K562 treated with DMSO at 1 percent for 12 hours (cell line): ENCODE data around the gene SPON2. TPM values are rescaled to one million over a fixed set of nuclear protein-coding genes. Genes with fewer than 3 reads are reported as not detected.

Experiments used
- total RNA-seq: library from RNA; unstranded; fragments of 300-600 nt; gene quantifications from 2 replicates; pipeline ENCODE4 v1.2.3, GENCODE V29; 2022; ENCODE audit not compliant: insufficient read depth

The SPON2 gene
- 2.7 TPM in 1 of 2 replicates, not detected in the other for total RNA-seq

GRCh38 chr4:1172228-1172851, at the start of gene SPON2:
TSS of gene SPON2 (minus strand) at chr4:1172583.

Other genes with a start within 250 kb of the SPON2 start
- 99.7 and 106 TPM in 2 replicates for gene GAK, start 240.3 kb downstream of the SPON2 start, total RNA-seq
- gene TMEM175, start 240.1 kb downstream of the SPON2 start, total RNA-seq, result 31.2 and 48.5 TPM in 2 replicates
- 19.5 and 33.3 TPM in 2 replicates for gene DGKQ, start 199.0 kb downstream of the SPON2 start, total RNA-seq
- 11.7 and 15.3 TPM in 2 replicates for gene IDUA, start 185.5 kb downstream of the SPON2 start, total RNA-seq
- gene SLC26A1, start 179.2 kb downstream of the SPON2 start, total RNA-seq, result 1.7 and 3.3 TPM in 2 replicates
- gene FGFRL1, start 161.0 kb downstream of the SPON2 start, total RNA-seq, result 16.6 and 31.0 TPM in 2 replicates
- gene RNF212, start 59.0 kb downstream of the SPON2 start, total RNA-seq, result not detected in 2 replicates
- 87.6 and 106 TPM in 2 replicates for gene CTBP1, start 76.5 kb upstream of the SPON2 start, total RNA-seq
- 68.8 and 81.9 TPM in 2 replicates for gene MAEA, start 117.3 kb upstream of the SPON2 start, total RNA-seq
- gene UVSSA, start 174.6 kb upstream of the SPON2 start, total RNA-seq, result 2.2 and 6.2 TPM in 2 replicates
- not detected in 2 replicates for gene NKX1-1, start 233.9 kb upstream of the SPON2 start, total RNA-seq